HepG2 (cell line): ENCODE measurements around the gene HECA. TPM values are rescaled to one million over a fixed set of nuclear protein-coding genes. Genes with fewer than 3 reads are reported as not detected.

Experiments used
- polyA plus RNA-seq, 8 experiments: library from polyadenylated mRNA; depleted of rRNA in 3 of 8; stranded (reverse) in 7 of 8; unstranded in 1 of 8; fragments of >200 nt; fragmentation: Illumina TruSeq in 4 of 8; extraction: Trizol in 4 of 8; gene quantifications; 2 replicates each; pipeline versions ENCODE4 v1.2.1 to v1.2.3, GENCODE V29; 2011 to 2016; ENCODE audit warnings: low read depth in 4 of 8, missing spikeins in 1 of 8, mixed read lengths in 1 of 8; ENCODE audit not compliant: insufficient read depth in 1 of 8
- total RNA-seq, 5 experiments: library from RNA; depleted of rRNA; stranded (reverse); fragments of >200 nt; fragmentation: Illumina TruSeq; extraction: Trizol; gene quantifications; 2 replicates each; pipeline ENCODE4 v1.2.3, GENCODE V29; 2016; ENCODE audit warnings: low read depth in 1 of 5

The HECA gene
- total and polyA plus RNA-seq, 2 of the 13 experiments (the other 11 are each of a cell fraction or from before 2014, with no cell fraction given): 0.18 to 0.49 TPM

Other genes starting within 250 kb of the HECA start
- 36.7 and 38.3 TPM in 2 replicates for gene REPS1, start 146.8 kb upstream of the HECA start, total RNA-seq (2016; rRNA removed; fragmentation: Illumina TruSeq; extraction: Trizol)
- gene REPS1, start 146.8 kb upstream of the HECA start, polyA plus RNA-seq (2011; rRNA removed): 35.2 and 36.4 TPM in 2 replicates
- gene ABRACL, start 106.3 kb upstream of the HECA start, total RNA-seq (2016; rRNA removed; fragmentation: Illumina TruSeq; extraction: Trizol): 5.4 and 7.6 TPM in 2 replicates
- gene ABRACL, start 106.3 kb upstream of the HECA start, polyA plus RNA-seq (2011; rRNA removed): 0.82 and 1.4 TPM in 2 replicates
- not detected in 2 replicates for gene TXLNB, start 156.9 kb downstream of the HECA start, total RNA-seq (2016; rRNA removed; fragmentation: Illumina TruSeq; extraction: Trizol)
- not detected in 2 replicates for gene TXLNB, start 156.9 kb downstream of the HECA start, polyA plus RNA-seq (2011; rRNA removed)
- 16.8 and 17.6 TPM in 2 replicates for gene CITED2, start 239.6 kb downstream of the HECA start, total RNA-seq (2016; rRNA removed; fragmentation: Illumina TruSeq; extraction: Trizol)
- 57.2 and 66.8 TPM in 2 replicates for gene CITED2, start 239.6 kb downstream of the HECA start, polyA plus RNA-seq (2011; rRNA removed)